ENCODE measurements around the gene ALG8. TPM values are rescaled to one million over a fixed set of nuclear protein-coding genes. Genes with fewer than 3 reads are reported as not detected.

ALG8 gene
- polyA plus RNA-seq, 1 of the 3 experiments (the other 2 are of a cell fraction) = 42.0 TPM

GRCh38 chr11:78099666-78100065 is 39.8 kb downstream of the ALG8 start (continued):
- TF ChIP-seq, protein P1, sequence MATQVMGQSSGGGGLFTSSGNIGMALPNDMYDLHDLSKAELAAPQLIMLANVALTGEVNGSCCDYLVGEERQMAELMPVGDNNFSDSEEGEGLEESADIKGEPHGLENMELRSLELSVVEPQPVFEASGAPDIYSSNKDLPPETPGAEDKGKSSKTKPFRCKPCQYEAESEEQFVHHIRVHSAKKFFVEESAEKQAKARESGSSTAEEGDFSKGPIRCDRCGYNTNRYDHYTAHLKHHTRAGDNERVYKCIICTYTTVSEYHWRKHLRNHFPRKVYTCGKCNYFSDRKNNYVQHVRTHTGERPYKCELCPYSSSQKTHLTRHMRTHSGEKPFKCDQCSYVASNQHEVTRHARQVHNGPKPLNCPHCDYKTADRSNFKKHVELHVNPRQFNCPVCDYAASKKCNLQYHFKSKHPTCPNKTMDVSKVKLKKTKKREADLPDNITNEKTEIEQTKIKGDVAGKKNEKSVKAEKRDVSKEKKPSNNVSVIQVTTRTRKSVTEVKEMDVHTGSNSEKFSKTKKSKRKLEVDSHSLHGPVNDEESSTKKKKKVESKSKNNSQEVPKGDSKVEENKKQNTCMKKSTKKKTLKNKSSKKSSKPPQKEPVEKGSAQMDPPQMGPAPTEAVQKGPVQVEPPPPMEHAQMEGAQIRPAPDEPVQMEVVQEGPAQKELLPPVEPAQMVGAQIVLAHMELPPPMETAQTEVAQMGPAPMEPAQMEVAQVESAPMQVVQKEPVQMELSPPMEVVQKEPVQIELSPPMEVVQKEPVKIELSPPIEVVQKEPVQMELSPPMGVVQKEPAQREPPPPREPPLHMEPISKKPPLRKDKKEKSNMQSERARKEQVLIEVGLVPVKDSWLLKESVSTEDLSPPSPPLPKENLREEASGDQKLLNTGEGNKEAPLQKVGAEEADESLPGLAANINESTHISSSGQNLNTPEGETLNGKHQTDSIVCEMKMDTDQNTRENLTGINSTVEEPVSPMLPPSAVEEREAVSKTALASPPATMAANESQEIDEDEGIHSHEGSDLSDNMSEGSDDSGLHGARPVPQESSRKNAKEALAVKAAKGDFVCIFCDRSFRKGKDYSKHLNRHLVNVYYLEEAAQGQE (IDR thresholded peaks at IDR 0.05; ENCODE audit: low read depth, low read length) = no peak
- TF ChIP-seq MXI1 (IDR thresholded peaks at IDR 0.05; ENCODE audit: low read depth, low read length) (no peak), RAD21 (IDR thresholded peaks at IDR 0.05; ENCODE audit: low read length) (no peak), TCF12 (IDR thresholded peaks at IDR 0.05) (no peak)

GRCh38 chr11:78097666-78098385 is 41.6 kb downstream of the ALG8 start:
- Histone ChIP-seq H3F3A (replicated peaks; ENCODE audit: insufficient read depth) (peaks cover 10% of the 10 kb centered on the region), H3K27me3 (ENCODE audit: insufficient read depth) (no peaks in the 10 kb centered on the region), H3K79me2 (ENCODE audit: insufficient read depth) (no peaks in the 10 kb centered on the region), H3K4me2 (no peak overlapping the region), H3K9me2 (no peaks in the 10 kb centered on the region), H3K4me1 (ENCODE audit: control insufficient read depth in 1 of 2, insufficient read depth in 2 of 2, low read depth in 1 of 2, low read length in 1 of 2) (0 out of 4 replicates have a peak, but pooled peaks cover 0 to 8% of the 10 kb centered on the region in 2 experiments), H3K4me3 (ENCODE audit: low read depth in 2 of 2, low read length in 1 of 2) (no peak overlapping the region), H3K9ac (no peak overlapping the region), H3K9me3 (no peaks in the 10 kb centered on the region), H4K20me1 (ENCODE audit: insufficient read depth) (no peaks in the 10 kb centered on the region), H3K36me3 (replicated peaks in 1 of 2; ENCODE audit: control insufficient read depth in 1 of 2, insufficient read depth in 2 of 2, low read length in 1 of 2) (peaks cover 24 to 48% of the 10 kb centered on the region in 2 experiments), H2AFZ (ENCODE audit: low read depth) (no peak overlapping the region), H3K27ac (ENCODE audit: low read depth in 2 of 2, low read length in 1 of 2) (no peak overlapping the region)
- TF ChIP-seq FOXM1 (IDR thresholded peaks at IDR 0.05; ENCODE audit: low read depth) (no peak), USF1 (IDR thresholded peaks at IDR 0.05; ENCODE audit: borderline replicate concordance, low read depth) (no peak), EZH2phosphoT487 (IDR thresholded peaks at IDR 0.05; ENCODE audit: borderline replicate concordance, low read depth) (no peak), TEAD4 (IDR thresholded peaks at IDR 0.05; ENCODE audit: borderline replicate concordance, insufficient read depth) (no peak), NFIC (IDR thresholded peaks at IDR 0.05; ENCODE audit: borderline replicate concordance) (no peak), CHD2 (IDR thresholded peaks at IDR 0.05; ENCODE audit: low read length, partially characterized antibody) (no peak), GABPA (IDR thresholded peaks at IDR 0.05; ENCODE audit: low read depth) (no peak), PBX3 (IDR thresholded peaks at IDR 0.05) (no peak), EP300 (IDR thresholded peaks at IDR 0.05; ENCODE audit: borderline replicate concordance in 1 of 2, low read depth in 1 of 2, low read length in 1 of 2) (no peak), MEF2A (IDR thresholded peaks at IDR 0.05; ENCODE audit: borderline replicate concordance, low read depth) (no peak), GATA2 (CRISPR knock-in tag; IDR thresholded peaks at IDR 0.05) (no peak), ELF1 (IDR thresholded peaks at IDR 0.05) (no peak), TCF12 (IDR thresholded peaks at IDR 0.05) (no peak), CTCF (IDR thresholded peaks at IDR 0.05) (no peak)
- TF ChIP-seq, protein P2, sequence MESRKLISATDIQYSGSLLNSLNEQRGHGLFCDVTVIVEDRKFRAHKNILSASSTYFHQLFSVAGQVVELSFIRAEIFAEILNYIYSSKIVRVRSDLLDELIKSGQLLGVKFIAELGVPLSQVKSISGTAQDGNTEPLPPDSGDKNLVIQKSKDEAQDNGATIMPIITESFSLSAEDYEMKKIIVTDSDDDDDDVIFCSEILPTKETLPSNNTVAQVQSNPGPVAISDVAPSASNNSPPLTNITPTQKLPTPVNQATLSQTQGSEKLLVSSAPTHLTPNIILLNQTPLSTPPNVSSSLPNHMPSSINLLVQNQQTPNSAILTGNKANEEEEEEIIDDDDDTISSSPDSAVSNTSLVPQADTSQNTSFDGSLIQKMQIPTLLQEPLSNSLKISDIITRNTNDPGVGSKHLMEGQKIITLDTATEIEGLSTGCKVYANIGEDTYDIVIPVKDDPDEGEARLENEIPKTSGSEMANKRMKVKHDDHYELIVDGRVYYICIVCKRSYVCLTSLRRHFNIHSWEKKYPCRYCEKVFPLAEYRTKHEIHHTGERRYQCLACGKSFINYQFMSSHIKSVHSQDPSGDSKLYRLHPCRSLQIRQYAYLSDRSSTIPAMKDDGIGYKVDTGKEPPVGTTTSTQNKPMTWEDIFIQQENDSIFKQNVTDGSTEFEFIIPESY (IDR thresholded peaks at IDR 0.05; ENCODE audit: borderline replicate concordance, low read depth) = no peak
- TF ChIP-seq, protein P3, sequence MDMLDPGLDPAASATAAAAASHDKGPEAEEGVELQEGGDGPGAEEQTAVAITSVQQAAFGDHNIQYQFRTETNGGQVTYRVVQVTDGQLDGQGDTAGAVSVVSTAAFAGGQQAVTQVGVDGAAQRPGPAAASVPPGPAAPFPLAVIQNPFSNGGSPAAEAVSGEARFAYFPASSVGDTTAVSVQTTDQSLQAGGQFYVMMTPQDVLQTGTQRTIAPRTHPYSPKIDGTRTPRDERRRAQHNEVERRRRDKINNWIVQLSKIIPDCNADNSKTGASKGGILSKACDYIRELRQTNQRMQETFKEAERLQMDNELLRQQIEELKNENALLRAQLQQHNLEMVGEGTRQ (IDR thresholded peaks at IDR 0.05; ENCODE audit: borderline replicate concordance, low read depth, low read length) = no peak
- DNase-seq = no peak
- CTCF ChIA-PET = no interaction called here
- POLR2A ChIA-PET = no interaction called here
- whole genome bisulfite sequencing (ENCODE audit: low lambda C conversion rate) = 89% methylated on average over 7 of the region's 7 CpGs
